ENCODE data around the gene LENEP.

GRCh38 chr1:154953611-154954038 is 39.8 kb upstream of the LENEP start:
- TF ChIP-seq CTCF (IDR thresholded peaks at IDR 0.05), result no peak
- TF ChIP-seq POLR2A (IDR thresholded peaks at IDR 0.05), result no peak
- no peak for TF ChIP-seq EP300 (IDR thresholded peaks at IDR 0.05; ENCODE audit: low read depth)
- TF ChIP-seq POLR2AphosphoS5 (IDR thresholded peaks at IDR 0.05), result no peak

All from transverse colon (tissue), 4 donors.